ENCODE results near the gene IPPK.

DNA sequence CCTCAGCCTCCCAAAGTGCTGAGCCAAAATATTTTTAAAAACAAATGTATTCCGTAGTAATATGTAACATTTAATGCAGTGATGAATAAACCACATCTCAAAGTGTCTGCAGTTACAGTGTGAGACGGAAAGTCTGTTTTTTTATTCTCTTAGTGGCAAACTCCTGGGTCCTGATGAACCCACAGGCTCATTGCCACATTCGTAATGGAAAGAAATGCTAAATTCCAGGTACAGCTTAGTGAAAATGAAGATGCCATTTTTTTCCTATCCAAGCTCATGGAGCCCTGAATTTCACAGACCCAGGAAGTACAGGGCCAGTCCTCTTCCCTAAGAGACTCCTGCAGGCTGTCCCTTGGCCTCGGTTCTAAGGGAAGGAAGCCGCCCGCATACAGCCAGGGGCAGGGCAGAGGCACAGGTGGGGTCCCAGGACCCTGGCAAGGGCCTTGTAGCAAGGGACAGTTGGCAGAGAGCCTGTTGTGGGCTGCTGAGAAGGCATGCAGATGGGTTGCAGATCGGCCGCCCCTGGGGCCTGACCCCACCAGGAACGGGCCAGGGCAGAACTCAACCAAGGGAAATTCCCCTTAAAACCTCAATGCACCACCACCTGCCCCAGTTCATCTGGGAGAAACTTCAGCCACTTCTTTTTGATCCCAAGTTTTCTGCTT lies 36.2 kb downstream of the IPPK start:
- TF ChIP-seq CTCF (IDR thresholded peaks at IDR 0.05): no peak
- no peak for TF ChIP-seq EZH2 (IDR thresholded peaks at IDR 0.05; ENCODE audit: borderline replicate concordance, insufficient read depth, low read depth, low read length, poor library complexity, severe bottlenecking)
